Gastrocnemius medialis (tissue), 4 donors: Measurements from ENCODE around the gene KCTD14. TPM values are rescaled to one million over a fixed set of nuclear protein-coding genes. Genes with fewer than 3 reads are reported as not detected.
"Not testable (repeated sequence)": the region's sequence is repeated elsewhere in the genome, so short reads cannot be mapped to it uniquely, and the experiment has no call there.

Source experiments
- ATAC-seq, 2 donors: fragments of 150-250 bp; one replicate each; pipeline ENCODE4 v1.9.1; 2016
- DNase-seq, 2 donors: peaks; one replicate each; pipeline ENCODE4 v3.0.0-alpha.2; 2019
- H3K27ac ChIP-seq, 4 donors: fragments of 200-600 bp; sonication (generic); 1 replicate in 1 of 4; 2 replicates in 3 of 4; pipeline ENCODE4 v1.5.1; 2016 to 2018; ENCODE audit warnings: mild to moderate bottlenecking in 2 of 4, moderate library complexity in 1 of 4
- H3K27me3 ChIP-seq, 3 donors: fragments of 200-600 bp; sonication (generic) in 2 of 3; 1 replicate in 1 of 3; 2 replicates in 2 of 3; pipeline versions ENCODE4 v1.5.1 to v1.6.0; 2016 to 2019; ENCODE audit warnings: mild to moderate bottlenecking in 1 of 3, moderate library complexity in 1 of 3
- H3K36me3 ChIP-seq, 2 donors: fragments of 200-600 bp; sonication (generic) in 1 of 2; one replicate each; pipeline ENCODE4 v1.5.1; 2017 to 2018
- H3K4me1 ChIP-seq, 2 donors: fragments of 200-600 bp; sonication (generic) in 1 of 2; one replicate each; pipeline ENCODE4 v1.5.1; 2016 to 2017; ENCODE audit warnings: mild to moderate bottlenecking in 2 of 2
- H3K4me3 ChIP-seq, 4 donors: fragments of 200-600 bp; sonication (generic) in 3 of 4; 1 replicate in 1 of 4; 2 replicates in 3 of 4; pipeline ENCODE4 v1.5.1; 2016 to 2019; ENCODE audit warnings: mild to moderate bottlenecking in 2 of 4
- H3K9me3 ChIP-seq, 3 donors: fragments of 200-600 bp; sonication (generic) in 2 of 3; 1 replicate in 1 of 3; 2 replicates in 2 of 3; pipeline ENCODE4 v1.5.1; 2016 to 2019
- CTCF ChIP-seq, 5 experiments: fragments of 450-650 bp in 3 of 5; fragments of 200-600 bp in 2 of 5; sonication (generic) in 2 of 5; IDR thresholded peaks in 4 of 5; conservative IDR thresholded peaks in 1 of 5; 1 replicate in 4 of 5; 2 replicates in 1 of 5; pipeline ENCODE4 v1.5.1; 2016 to 2019; ENCODE audit warnings: antibody characterized with exemption in 5 of 5, mild to moderate bottlenecking in 3 of 5, moderate library complexity in 3 of 5
- POLR2A ChIP-seq, 2 donors: fragments of 450-650 bp; IDR thresholded peaks; one replicate each; pipeline ENCODE4 v1.6.1; 2017; ENCODE audit warnings: antibody characterized with exemption in 2 of 2, mild to moderate bottlenecking in 2 of 2, moderate library complexity in 2 of 2
- in situ Hi-C, 4 donors: fragments of 200-750 bp; cut with MboI; loops; one replicate each; pipeline versions ENCODE4 v1.15.0 to v1.8.0; 2017; ENCODE audit warnings: low sequenced_read_pairs in 4 of 4
- intact Hi-C: fragments of 100-400 bp; cut with DNase I; formaldehyde crosslinking; loops from one replicate; pipeline ENCODE4 v1.15.1; 2023; ENCODE audit warnings: low total_unique reads
- total RNA-seq, 4 donors: library from RNA; depleted of rRNA; stranded (reverse); fragments of >200 nt; gene quantifications; one replicate each; pipeline versions ENCODE4 v1.1.0 to v1.2.3, GENCODE V29; 2016

Gene KCTD14
- total RNA-seq, 4 donors from 2014 or later, result 0.25 to 0.38 TPM; not detected in 2

- no peaks in the 10 kb centered on the region for H3K27me3 ChIP-seq
- intact Hi-C loops (no loop called here), in situ Hi-C loops (no loop called here)
- DNase-seq (no peak), ATAC-seq (no peak)
- TF ChIP-seq CTCF (IDR thresholded peaks at IDR 0.05 in 4 of 5, conservative IDR thresholded peaks at IDR 0.05 in 1 of 5) (no peak), POLR2A (IDR thresholded peaks at IDR 0.05) (no peak)
- peak overlapping the region in 2 of 4 donors; percentile 78 to 88 for H3K27ac ChIP-seq
- H3K4me1 ChIP-seq, result peaks cover 38 to 40% of the 10 kb centered on the region in 2 donors
- no peaks in the 10 kb centered on the region for H3K36me3 ChIP-seq
- H3K4me3 ChIP-seq, result no peak overlapping the region
- no peaks in the 10 kb centered on the region for H3K9me3 ChIP-seq
These were observed 37.5 kb upstream of the KCTD14 start for GRCh38 chr11:78060533-78060932.

GRCh38 chr11:78059749-78060328 lies 36.8 kb upstream of the KCTD14 start:
- H3K4me1 ChIP-seq, result peaks cover 35 to 38% of the 10 kb centered on the region in 2 donors
- ATAC-seq, DNase-seq, H3K36me3 ChIP-seq, H3K4me3 ChIP-seq, H3K27me3 ChIP-seq, in situ Hi-C loops, intact Hi-C loops, H3K9me3 ChIP-seq: not testable (repeated sequence)
- H3K27ac ChIP-seq, result peak overlapping the region in 1 of 4 donors; percentile 88

- Histone ChIP-seq H3K9me3 (no peaks in the 10 kb centered on the region), H3K27me3 (no peaks in the 10 kb centered on the region), H3K4me3 (no peak overlapping the region), H3K27ac (no peak overlapping the region), H3K4me1 (peaks cover 20 to 22% of the 10 kb centered on the region in 2 donors), H3K36me3 (no peaks in the 10 kb centered on the region)
- no peak for ATAC-seq
- no peak for TF ChIP-seq POLR2A (IDR thresholded peaks at IDR 0.05)
- intact Hi-C loops, result no loop called here
- no peak for DNase-seq
- in situ Hi-C loops, result no loop called here
These were observed 34.5 kb upstream of the KCTD14 start for GRCh38 chr11:78057462-78058055.

GRCh38 chr11:78056093-78056492 lies 33.0 kb upstream of the KCTD14 start:
- Histone ChIP-seq H3K27me3 (no peaks in the 10 kb centered on the region), H3K36me3 (no peaks in the 10 kb centered on the region), H3K27ac (no peak overlapping the region), H3K9me3 (no peaks in the 10 kb centered on the region), H3K4me1 (peaks cover 7 to 10% of the 10 kb centered on the region in 2 donors), H3K4me3 (no peak overlapping the region)
- TF ChIP-seq POLR2A (IDR thresholded peaks at IDR 0.05), result no peak
- no peak for TF ChIP-seq CTCF (IDR thresholded peaks at IDR 0.05 in 4 of 5, conservative IDR thresholded peaks at IDR 0.05 in 1 of 5)
- ATAC-seq, result no peak
- in situ Hi-C loops, result no loop called here
- intact Hi-C loops, result no loop called here
- DNase-seq, result no peak

GRCh38 chr11:78054971-78055370 lies 31.9 kb upstream of the KCTD14 start:
- intact Hi-C loops (no loop called here), in situ Hi-C loops (no loop called here)
- no peak for TF ChIP-seq CTCF (IDR thresholded peaks at IDR 0.05 in 4 of 5, conservative IDR thresholded peaks at IDR 0.05 in 1 of 5)
- TF ChIP-seq POLR2A (IDR thresholded peaks at IDR 0.05), result no peak
- H3K9me3 ChIP-seq, result no peaks in the 10 kb centered on the region
- H3K27me3 ChIP-seq, result no peaks in the 10 kb centered on the region
- H3K4me3 ChIP-seq, result no peak overlapping the region
- H3K36me3 ChIP-seq, result no peaks in the 10 kb centered on the region
- no peaks in the 10 kb centered on the region for H3K4me1 ChIP-seq
- DNase-seq, result no peak
- no peak for ATAC-seq
- H3K27ac ChIP-seq, result no peak overlapping the region
